Spleen (tissue), 7 donors: Measurements from ENCODE around the gene POLA2.

Source experiments
- POLR2AphosphoS5 ChIP-seq, 3 donors: sonication (generic); formaldehyde crosslinking; IDR thresholded peaks; one replicate each; pipeline ENCODE4 v1.5.1; 2017; ENCODE audit warnings: antibody characterized with exemption in 3 of 3
- TF ChIP-seq, protein P1 (sequence below), 11 experiments: fragments of 200-600 bp in 7 of 11; fragments of 450-650 bp in 4 of 11; sonication (generic) in 4 of 11; IDR thresholded peaks in 8 of 11; conservative IDR thresholded peaks in 3 of 11; 1 replicate in 7 of 11; 2 replicates in 4 of 11; pipeline versions ENCODE4 v1.4.0 to v1.8.0; 2016 to 2021; ENCODE audit warnings: antibody characterized with exemption in 11 of 11, inconsistent platforms in 4 of 11, mild to moderate bottlenecking in 1 of 11
- donor health status: DM: no; HTN: no; CAD: no; lungs with moderate emphysema.
- donor health status: DM: no; HTN: no; CAD: no.
- donor health status: DM: no; HTN: no; CAD: no.

DNA sequence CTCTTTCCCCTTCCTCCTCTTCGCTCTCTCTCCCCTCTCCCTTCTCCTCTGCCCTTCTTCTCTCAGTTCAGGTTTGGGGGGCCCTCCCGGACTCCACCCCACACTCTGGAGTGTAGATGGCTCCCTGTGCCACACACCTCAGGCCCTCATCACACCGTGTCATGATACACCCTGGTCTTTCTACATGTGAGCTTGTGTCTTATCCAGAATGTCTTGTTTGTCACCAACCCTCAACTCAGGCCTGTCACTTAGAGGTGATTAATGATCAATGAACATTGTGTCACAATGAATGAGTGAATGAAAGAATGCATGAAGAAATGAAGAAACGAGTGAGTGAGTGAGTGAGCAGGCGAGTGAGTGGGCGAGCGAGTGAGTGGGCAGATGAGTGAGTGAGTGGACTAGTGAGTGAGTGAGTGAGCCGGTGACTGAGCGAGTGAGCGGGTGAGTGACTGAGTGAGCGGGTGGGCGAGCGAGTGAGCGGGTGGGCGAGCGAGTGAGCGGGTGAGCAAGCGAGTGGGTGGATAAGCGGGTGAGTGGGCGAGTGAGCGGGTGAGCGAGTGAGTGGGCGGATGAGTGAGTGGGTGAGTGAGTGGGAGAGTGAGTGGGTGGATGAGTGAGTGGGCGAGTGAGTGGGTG lies 46.2 kb upstream of the POLA2 start:
- TF ChIP-seq, protein P1, sequence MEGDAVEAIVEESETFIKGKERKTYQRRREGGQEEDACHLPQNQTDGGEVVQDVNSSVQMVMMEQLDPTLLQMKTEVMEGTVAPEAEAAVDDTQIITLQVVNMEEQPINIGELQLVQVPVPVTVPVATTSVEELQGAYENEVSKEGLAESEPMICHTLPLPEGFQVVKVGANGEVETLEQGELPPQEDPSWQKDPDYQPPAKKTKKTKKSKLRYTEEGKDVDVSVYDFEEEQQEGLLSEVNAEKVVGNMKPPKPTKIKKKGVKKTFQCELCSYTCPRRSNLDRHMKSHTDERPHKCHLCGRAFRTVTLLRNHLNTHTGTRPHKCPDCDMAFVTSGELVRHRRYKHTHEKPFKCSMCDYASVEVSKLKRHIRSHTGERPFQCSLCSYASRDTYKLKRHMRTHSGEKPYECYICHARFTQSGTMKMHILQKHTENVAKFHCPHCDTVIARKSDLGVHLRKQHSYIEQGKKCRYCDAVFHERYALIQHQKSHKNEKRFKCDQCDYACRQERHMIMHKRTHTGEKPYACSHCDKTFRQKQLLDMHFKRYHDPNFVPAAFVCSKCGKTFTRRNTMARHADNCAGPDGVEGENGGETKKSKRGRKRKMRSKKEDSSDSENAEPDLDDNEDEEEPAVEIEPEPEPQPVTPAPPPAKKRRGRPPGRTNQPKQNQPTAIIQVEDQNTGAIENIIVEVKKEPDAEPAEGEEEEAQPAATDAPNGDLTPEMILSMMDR (IDR thresholded peaks at IDR 0.05 in 8 of 11, conservative IDR thresholded peaks at IDR 0.05 in 3 of 11), result no peak
- TF ChIP-seq POLR2AphosphoS5 (IDR thresholded peaks at IDR 0.05), result no peak
